Endothelial cell (in vitro differentiated cells): ENCODE data around the gene RGPD4. TPM values are rescaled to one million over a fixed set of nuclear protein-coding genes. Genes with fewer than 3 reads are reported as not detected.

Experiments used
- total RNA-seq: library from RNA; stranded (reverse); fragmentation: NEBNext Ultra II Directional; extraction: Animal tissue kit (Norgen Biotek cat#: 25700); gene quantifications from one replicate; pipeline ENCODE4 v1.2.1, GENCODE V29; 2021; ENCODE audit not compliant: unreplicated experiment

RGPD4 gene
- total RNA-seq, 1 donor from 2014 or later: not detected

Other genes starting within 250 kb of the RGPD4 start
- not detected for gene SLC5A7, start 159.6 kb downstream of the RGPD4 start, total RNA-seq